GM19328 (cell line): ENCODE data around the gene RARS2.
A peak's percentile ranks its signal among the peaks of the same experiment; 100 is the strongest.
"Not testable (repeated sequence)": the region's sequence is repeated elsewhere in the genome, so short reads cannot be mapped to it uniquely, and the experiment has no call there.

Experiments used
- ATAC-seq: cut with Tn5 transposase; IDR thresholded peaks from one replicate; pipeline ENCODE4 v1.9.1; 2021; ENCODE audit warnings: mild to moderate bottlenecking, moderate library complexity; ENCODE audit not compliant: unreplicated experiment

The RARS2 gene

DNA sequence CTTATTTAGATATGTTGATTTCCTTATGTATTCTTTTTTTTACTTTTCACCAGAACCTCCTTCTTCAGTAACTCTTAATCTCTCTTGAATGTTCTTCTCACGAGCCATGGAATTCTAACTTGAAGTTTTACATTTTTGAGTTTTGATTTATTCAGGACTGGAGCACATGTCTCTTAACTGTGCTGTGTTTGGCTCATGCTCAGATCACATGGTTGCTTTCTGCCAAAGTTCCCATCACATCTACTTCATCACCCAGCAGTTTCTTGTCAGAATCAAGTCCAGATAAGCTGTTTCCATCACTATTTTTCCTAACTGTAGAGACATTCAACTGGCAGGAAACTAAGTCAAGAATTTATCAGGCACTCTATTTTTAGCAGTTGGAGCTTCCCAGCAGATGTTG is 85.3 kb downstream of the RARS2 start:
- no peak for ATAC-seq

DNA sequence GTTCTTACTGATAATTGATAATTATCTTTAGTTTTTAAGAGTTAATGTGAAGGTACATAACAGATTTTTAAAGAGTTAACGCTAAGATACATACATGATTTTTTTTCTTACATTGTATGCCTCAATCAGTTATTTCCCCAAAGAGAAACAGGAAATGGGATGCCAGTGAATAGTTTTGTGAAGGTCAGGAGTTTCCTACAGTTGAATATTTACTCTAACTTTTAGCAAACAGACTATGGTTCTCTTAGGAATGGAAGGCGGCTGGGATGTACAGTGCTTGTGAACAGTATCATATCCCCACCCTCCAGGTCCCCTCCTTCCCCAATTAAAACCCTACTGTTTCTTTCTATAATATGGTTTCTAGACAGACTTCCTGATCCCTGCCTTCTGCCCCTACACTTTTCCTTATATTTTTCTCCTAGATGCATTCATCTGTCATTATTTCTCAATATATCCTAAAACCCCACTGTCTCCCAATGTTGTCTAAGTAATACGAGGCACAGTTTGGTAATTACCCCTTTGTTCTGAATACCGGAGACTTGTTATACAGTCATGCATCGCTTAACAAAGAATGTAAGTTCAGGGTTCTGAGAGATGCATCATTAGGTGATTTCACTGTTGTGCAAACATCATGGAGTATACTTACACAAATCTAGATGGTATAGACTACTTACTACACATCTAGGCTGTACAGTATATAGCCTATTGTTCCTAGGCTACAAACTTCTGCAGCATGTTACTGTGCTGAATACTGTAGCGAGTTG is 87.8 kb downstream of the RARS2 start:
- no peak for ATAC-seq

DNA sequence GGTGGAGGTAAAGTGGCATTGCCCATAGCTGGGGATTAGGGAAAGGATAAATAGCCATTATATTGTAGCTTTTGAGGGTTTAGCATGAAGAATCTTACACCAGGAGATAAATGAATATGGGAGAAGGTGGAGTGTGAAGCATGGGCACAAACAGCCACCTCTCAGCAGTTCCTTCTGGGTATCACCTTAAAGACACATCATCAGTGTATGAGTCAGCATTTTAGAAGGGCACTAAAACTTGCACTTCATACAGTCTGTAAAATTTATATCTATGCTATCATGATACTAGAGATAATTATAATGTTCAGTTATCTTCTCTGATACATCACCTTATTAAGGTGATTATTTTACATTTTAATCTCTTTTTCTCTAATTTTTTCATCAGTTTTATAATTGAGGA is 91.7 kb downstream of the RARS2 start:
- no peak for ATAC-seq

DNA sequence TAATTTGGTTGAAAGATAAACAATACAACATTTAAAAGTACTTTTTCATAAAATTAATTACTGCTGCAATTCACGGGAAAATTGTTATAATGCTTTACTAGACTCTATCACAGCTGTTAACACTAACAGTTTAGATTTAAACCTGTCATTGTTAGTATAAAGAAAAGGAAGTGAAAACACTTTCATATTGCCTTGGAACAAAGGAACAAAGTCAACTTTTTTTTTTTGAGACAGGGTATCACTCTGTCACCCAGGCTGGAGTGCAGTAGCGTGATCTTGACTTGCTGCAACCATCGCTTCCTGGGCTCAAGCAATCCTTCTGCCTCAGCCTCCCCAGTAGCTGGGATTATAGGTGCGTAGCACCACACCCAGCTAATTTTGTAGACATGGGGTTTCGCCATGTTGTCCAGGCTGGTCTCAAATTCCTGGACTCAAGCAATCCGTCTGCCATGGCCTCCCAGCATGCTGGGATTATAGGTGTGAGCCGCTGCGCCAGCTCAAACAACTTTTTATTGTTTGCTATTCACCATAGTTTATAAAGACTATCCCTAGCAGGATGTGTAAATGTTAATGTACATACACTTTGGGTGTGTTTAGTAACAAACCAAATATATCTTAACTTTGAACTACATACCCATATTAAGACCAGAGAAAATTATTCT is 94.9 kb downstream of the RARS2 start:
- no peak for ATAC-seq

DNA sequence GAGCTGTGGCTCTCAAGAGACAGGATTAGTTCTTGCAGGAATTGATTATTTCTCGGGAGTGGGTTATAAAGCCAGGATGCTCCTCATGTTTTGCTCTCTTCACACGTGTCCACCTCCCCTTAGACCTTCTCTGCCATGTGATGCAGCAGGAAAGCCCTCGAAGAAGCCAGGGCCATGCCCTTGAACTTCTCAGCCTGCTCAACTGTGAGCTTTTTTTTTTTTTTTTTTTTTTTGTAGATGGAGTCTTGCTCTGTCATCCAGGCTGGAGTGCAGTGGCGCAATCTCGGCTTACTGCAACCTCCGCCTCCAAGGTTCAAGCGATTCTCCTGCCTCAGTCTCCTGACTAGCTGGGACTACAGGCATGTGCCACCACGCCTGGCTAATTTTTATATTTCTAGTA is 100.5 kb downstream of the RARS2 start:
- ATAC-seq, result not testable (repeated sequence)

DNA sequence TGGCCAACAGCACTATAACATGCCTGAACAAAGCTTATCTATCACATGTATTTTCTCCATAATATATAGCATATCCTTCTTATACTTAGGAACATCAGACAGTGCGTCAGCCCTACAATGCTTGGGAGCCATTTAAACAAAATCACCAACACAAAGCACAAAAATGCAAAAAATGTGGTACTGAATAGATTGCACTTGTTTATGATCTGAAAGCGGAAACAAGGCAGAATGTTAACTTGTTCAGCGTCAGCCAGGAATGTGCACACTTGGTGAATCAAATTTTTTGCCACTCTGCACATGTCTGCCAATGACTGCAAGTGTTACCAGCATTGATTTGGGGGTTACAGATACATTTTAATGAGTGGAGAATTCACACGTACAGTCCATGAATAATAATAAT is 102.2 kb downstream of the RARS2 start:
- ATAC-seq, result no peak

DNA sequence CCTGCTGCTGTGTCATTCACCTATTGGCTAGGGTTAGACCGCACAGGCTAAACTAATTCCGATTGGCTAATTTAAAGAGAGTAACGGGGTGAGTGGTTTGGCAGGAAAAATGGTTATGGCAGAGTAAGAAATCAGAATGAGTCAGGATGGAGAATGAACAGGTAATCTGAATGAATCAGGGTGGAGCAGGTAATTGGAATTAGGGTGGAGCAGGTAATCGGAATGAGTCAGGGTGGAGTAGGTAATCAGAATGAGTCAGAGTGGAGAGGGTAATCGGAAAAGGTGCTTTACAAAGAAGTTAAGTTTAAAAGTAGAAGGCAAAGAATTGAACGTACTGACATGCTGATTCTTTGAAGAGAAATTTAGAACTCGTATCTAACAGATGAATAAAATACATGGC is 105.3 kb downstream of the RARS2 start:
- ATAC-seq, result no peak

DNA sequence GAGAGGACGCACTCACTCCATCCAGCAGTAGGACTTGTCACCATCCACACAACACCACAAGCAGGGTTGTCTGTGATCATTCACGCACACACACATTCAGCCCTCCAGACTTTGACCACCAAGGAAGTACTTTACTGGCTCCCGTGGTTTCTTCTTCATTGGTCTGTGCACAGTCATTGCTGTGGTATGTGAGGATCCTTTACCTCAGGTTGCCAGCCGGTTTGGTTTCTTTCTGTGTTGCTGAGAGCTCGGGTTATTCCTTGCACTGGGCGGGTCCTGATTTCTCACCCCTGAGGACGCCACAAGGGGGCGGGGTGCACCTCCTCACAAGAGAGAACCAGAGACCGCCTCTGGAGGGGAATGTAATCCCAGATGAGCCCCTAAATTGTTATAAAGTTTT is 105.9 kb downstream of the RARS2 start:
- peak; percentile 76 for ATAC-seq

DNA sequence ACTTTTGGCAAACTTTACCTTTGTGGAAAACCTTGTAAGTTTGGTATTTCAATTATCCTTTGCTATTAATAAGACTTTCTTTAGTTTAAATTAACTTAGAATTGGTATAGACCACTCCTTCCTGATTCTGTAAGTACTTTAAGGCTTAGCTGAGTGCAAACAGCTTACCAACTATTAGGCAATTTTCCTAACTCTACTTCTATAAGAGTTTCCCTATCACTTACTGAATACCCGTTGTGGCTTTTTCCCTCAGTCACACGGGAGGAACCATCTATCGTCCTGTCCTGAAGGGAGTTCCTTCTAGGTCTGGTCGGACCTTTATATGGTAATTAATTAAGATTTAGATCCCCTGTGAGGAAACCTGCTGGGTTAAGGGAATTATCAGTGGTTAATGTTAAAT is 107.4 kb downstream of the RARS2 start:
- no peak for ATAC-seq

DNA sequence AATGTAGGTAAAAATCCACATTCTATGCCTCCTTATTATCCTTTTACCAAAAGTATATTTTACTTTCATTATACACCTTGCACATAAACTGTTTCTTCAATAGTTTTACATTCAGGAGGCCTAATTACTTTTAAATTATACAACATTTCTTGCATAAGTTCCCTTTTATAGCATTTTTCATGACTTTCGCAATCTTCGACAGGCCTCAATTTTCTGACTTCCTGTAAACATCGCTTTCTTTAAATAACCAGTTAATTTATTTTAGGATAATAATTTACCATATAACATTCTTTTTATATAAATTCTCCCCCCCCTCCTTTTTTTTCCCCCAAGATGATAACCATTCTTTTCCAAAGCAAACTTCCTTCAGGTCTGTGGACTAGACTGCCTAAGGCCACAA is 107.9 kb downstream of the RARS2 start:
- ATAC-seq, result no peak

DNA sequence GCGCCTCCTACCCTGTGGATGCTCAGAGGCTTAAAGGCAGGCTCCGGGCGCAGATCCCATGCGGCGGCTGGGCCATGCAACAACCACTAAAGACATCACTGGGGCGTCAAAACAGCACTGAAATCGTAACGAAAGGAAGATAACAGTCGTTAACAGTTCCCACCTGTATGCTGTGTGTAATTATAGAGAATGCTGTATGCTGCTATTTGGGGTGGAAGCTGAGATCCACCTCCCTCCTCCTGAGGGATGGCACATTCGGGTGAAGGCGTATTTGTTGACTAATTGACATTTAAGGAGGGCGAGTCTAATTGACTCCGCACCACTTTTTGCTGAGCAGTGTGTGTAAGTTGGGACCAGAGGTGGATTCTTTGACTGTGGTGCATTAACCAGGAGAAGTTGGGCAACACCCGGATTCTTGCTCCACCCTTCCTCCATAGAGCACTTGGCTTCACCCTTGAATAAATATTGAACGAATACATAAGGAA is 116.3 kb downstream of the RARS2 start:
- peak; percentile 63 for ATAC-seq

DNA sequence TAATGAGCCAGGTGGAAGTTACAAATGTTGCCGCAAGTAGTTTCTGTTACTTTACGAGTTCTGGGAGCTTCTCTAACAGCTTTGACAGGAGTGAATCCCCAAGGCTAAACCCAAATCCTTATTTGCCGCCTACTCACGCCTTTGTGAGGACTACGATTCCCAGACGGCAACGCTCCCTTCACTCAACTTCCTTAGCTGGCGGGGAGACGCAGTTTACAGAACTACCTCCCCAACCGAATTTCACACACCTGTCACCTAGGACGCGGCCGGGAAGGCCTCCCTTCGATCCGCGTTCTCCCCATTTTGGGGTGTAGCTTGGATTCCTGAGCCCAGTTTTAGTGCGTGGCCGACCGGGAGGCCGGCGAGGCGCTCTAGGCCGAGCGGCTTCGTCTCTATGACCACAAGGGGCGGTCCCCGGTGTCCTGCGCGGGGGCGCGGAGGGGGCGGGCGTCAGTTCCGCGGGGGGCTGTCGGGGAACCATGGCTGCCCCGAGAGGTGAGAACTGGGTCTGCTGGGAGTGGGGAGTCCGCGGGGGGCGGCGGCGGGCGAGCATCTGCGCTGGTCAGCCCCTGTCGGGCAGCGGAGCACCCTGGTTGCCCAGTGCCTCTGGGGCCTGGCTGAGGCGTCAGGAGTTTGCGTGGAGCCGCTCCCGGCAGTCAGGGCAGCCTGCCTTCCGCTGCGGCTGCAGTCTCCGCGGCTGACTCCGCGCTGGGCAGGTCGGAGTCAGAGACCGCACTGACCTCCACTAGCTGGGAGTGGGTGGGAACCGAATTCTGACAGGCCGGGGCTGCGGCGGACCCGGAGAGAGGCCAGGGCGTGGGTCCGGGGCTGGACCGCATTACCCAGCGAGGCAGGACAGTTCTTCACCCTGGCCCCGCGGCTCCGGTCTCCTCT is 117.0 kb downstream of the RARS2 start, which contains the start of gene SLC35A1:
Gene SLC35A1, plus strand, starts transcription at position 450 of the 894 bp plus-strand sequence. Its CDS starts 30 bp downstream, at position 480.
- ATAC-seq, result peak; percentile 92

DNA sequence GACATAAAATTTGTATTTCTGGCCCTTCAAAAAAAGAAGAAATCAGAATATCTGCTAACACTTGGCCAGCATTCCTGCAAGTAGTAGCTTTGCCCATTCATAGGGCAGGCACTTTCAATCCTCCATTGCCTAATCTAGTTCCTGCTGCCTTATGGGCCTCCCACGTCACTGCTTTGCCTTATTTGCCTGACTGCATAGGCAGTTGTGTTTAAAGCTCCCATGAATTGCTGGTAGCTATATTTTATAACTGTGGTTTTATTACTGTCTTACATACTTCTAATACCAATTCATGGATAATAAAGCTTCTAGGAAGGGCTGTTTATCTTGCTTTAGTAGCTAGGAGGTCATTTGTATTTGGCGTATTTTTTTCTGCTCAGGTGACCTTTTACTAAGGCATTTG is 124.7 kb downstream of the RARS2 start:
- ATAC-seq, result no peak
